ENCODE data around the gene GNAT2.

Gene GNAT2

DNA sequence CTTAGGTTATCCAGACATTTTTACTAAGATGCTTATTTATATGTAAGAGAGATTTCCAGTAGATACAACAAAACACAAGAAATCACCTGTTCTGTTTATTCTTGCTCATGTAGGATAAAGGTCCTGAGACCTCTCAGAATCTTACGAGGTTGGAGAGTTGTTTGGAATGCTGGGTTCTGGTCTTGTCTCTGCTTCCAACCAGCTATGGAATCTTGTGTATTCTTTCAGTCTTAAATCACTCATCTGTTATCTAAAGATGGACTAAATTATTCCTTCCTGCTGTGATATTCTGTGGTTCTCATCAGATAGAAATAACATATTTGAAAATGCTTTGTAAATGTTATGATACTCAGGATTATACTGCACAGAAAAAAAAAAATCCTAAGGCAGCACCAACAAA lies 21.3 kb downstream of the GNAT2 start:
- DNase-seq (ENCODE audit: extremely low read depth, low read depth) = no peak
- TF ChIP-seq, protein P1, sequence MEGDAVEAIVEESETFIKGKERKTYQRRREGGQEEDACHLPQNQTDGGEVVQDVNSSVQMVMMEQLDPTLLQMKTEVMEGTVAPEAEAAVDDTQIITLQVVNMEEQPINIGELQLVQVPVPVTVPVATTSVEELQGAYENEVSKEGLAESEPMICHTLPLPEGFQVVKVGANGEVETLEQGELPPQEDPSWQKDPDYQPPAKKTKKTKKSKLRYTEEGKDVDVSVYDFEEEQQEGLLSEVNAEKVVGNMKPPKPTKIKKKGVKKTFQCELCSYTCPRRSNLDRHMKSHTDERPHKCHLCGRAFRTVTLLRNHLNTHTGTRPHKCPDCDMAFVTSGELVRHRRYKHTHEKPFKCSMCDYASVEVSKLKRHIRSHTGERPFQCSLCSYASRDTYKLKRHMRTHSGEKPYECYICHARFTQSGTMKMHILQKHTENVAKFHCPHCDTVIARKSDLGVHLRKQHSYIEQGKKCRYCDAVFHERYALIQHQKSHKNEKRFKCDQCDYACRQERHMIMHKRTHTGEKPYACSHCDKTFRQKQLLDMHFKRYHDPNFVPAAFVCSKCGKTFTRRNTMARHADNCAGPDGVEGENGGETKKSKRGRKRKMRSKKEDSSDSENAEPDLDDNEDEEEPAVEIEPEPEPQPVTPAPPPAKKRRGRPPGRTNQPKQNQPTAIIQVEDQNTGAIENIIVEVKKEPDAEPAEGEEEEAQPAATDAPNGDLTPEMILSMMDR (IDR thresholded peaks at IDR 0.05; ENCODE audit: low read depth, low read length, missing control alignments) = no peak
- no peak overlapping the region for H3K4me3 ChIP-seq (replicated peaks; ENCODE audit: low read depth, low read length)

DNA sequence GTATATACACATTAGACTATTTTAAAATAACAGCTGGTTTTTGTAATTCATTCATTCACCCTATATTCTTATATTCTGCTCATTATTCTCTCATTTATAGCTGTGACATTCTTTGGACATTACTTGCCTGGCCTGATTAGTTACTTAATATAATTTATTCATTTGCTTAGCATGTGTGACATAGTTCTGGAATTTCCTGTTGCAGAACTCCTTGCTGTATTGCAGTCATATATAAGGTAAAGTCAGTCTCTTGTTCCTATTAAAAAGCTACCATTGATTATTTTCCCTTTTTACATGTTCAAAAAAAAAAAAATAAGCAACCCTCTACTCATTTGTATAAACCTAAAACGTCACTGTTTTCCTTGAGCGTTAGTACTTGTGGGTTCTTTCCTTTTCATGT lies 23.9 kb downstream of the GNAT2 start:
- DNase-seq (ENCODE audit: extremely low read depth, low read depth) = no peak
- H3K4me3 ChIP-seq (replicated peaks; ENCODE audit: low read depth, low read length) = no peak overlapping the region
- TF ChIP-seq, protein P1 (IDR thresholded peaks at IDR 0.05; ENCODE audit: low read depth, low read length, missing control alignments) = no peak

DNA sequence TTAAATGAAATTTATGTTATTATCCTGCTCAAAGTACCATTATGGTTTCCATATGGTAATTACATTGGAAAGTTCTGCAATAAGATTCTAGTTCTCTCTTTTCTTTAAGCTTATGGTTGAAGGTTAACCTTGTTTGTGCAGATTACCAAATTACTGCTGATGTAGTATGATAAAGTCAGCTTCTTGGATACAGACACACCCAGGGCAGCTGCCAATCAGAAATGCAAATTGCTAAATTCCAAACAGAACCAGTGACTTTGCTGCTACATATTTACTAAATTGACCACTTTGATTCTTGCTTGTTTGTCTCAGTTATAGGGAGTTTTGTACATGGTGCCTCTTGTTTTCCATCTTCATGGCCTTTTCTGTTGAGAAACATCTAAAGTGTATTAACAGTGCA lies 26.5 kb downstream of the GNAT2 start:
- DNase-seq (ENCODE audit: extremely low read depth, low read depth) = no peak
- H3K4me3 ChIP-seq (replicated peaks; ENCODE audit: low read depth, low read length) = no peak overlapping the region
- TF ChIP-seq, protein P1 (IDR thresholded peaks at IDR 0.05; ENCODE audit: low read depth, low read length, missing control alignments) = no peak

DNA sequence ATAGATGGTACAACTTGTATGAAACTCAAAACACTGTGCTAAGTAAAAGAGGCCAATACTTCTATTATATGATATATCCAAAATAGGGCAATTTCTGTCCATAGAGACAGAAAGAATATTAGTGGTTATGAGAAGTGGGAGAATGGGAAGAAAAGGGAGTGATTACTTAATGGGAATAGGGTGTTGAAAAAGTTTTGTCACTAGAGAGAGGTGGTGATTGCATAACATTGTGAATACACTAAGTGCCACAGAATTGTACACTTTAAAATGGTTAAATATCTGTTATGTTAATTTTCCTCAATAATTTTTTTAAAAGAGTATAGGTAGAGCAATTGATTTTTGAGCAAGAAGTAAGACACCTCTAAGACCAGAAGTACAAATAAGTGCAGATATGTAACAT lies 29.7 kb downstream of the GNAT2 start:
- TF ChIP-seq, protein P1 (IDR thresholded peaks at IDR 0.05; ENCODE audit: low read depth, low read length, missing control alignments) = no peak
- H3K4me3 ChIP-seq (replicated peaks; ENCODE audit: low read depth, low read length) = no peak overlapping the region
- no peak for DNase-seq (ENCODE audit: extremely low read depth, low read depth)

GRCh38 chr1:109589177-109589576 lies 30.2 kb downstream of the GNAT2 start:
- H3K4me3 ChIP-seq (replicated peaks; ENCODE audit: low read depth, low read length) = no peak overlapping the region
- TF ChIP-seq, protein P1 (IDR thresholded peaks at IDR 0.05; ENCODE audit: low read depth, low read length, missing control alignments) = no peak
- no peak for DNase-seq (ENCODE audit: extremely low read depth, low read depth)

GRCh38 chr1:109586055-109586454 lies 33.4 kb downstream of the GNAT2 start:
- TF ChIP-seq, protein P1 (IDR thresholded peaks at IDR 0.05; ENCODE audit: low read depth, low read length, missing control alignments) = no peak
- DNase-seq (ENCODE audit: extremely low read depth, low read depth) = no peak
- H3K4me3 ChIP-seq (replicated peaks; ENCODE audit: low read depth, low read length) = no peak overlapping the region

GRCh38 chr1:109584766-109585165 lies 34.6 kb downstream of the GNAT2 start:
- no peak overlapping the region for H3K4me3 ChIP-seq (replicated peaks; ENCODE audit: low read depth, low read length)
- no peak for DNase-seq (ENCODE audit: extremely low read depth, low read depth)
- TF ChIP-seq, protein P1 (IDR thresholded peaks at IDR 0.05; ENCODE audit: low read depth, low read length, missing control alignments) = no peak

Data from HFF-Myc (cell line).